ENCODE data around the gene TBC1D7. TPM values are rescaled to one million over a fixed set of nuclear protein-coding genes. Genes with fewer than 3 reads are reported as not detected.

TBC1D7 gene
- polyA plus RNA-seq, 2 of the 4 experiments (the other 2 are of a cell fraction): 34.6 to 55.9 TPM

DNA sequence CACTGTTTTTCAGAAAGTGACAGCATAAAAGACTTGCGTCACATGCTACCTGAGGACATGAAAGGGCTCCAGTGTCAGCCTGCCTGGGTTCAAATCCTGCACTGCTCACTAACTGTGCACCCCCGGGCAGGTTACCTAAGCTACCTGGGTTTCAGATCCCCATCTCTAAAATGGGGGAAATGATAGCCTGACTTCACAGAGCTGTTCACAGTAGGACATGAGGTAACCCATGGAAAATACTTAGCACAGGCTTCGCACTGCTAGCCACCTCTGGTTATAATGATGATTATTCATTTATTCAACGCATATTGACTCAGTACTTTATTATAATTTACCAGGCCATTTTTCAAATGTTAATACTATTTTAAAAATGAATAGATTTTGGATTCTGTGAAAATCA is 23.0 kb downstream of the TBC1D7 start:
- DNase-seq (ENCODE audit: low read depth in 1 of 2, low spot score in 1 of 2) (no peak), ATAC-seq (no peak)

GRCh38 chr6:13304580-13305260 is 23.6 kb downstream of the TBC1D7 start:
- ChIA-PET POLR2A (no interaction called here), CTCF (interaction anchor here (1.8 kb wide), 1 partner anchor 27 kb away, joined by 5 read pairs; no protein-coding TSS in a partner anchor)
- 95% methylated on average over 11 of the region's 11 CpGs for WGBS (ENCODE audit: missing lambda C conversion rate)
- DNase-seq (ENCODE audit: low read depth in 1 of 2, low spot score in 1 of 2) (no peak), FAIRE-seq (no peak), ATAC-seq (no peak)
- H3K4me2 ChIP-seq: peak overlapping the region; percentile 64; the same call in 1 of the 3 replicates
- no peak for TF ChIP-seq MAZ (IDR thresholded peaks at IDR 0.05; ENCODE audit: borderline replicate concordance, low read depth, low read length)
- no peak for TF ChIP-seq E2F6 (IDR thresholded peaks at IDR 0.05; ENCODE audit: borderline replicate concordance, low read depth)
- H3K4me1 ChIP-seq: peaks cover 79% of the 10 kb centered on the region
- no peak overlapping the region for H3K4me3 ChIP-seq
- peak overlapping the region; percentile 87 to 94 for H3K27ac ChIP-seq
- H3K9me3 ChIP-seq: no peaks in the 10 kb centered on the region

More for the DNA sequence above, 23.0 kb downstream of the TBC1D7 start:
- ChIA-PET CTCF (interaction anchor here (1.8 kb wide), 1 partner anchor 26 kb away, joined by 5 read pairs; no protein-coding TSS in a partner anchor), POLR2A (no interaction called here)
- Histone ChIP-seq H3K27ac (peak overlapping the region; percentile 87 to 94), H3K4me1 (peaks cover 85% of the 10 kb centered on the region), H3K4me3 (no peak overlapping the region), H3K4me2 (no peak overlapping the region; the same call in 2 of the 3 replicates), H3K9me3 (no peaks in the 10 kb centered on the region)
- TF ChIP-seq MAFK (IDR thresholded peaks at IDR 0.05; ENCODE audit: partially characterized antibody): no peak
- no peak for TF ChIP-seq CHD2 (IDR thresholded peaks at IDR 0.05; ENCODE audit: low read length, partially characterized antibody)
- no peak for TF ChIP-seq HDAC2 (IDR thresholded peaks at IDR 0.05)
- TF ChIP-seq RARB (CRISPR knock-in tag; IDR thresholded peaks at IDR 0.05): no peak
- TF ChIP-seq, protein P1, sequence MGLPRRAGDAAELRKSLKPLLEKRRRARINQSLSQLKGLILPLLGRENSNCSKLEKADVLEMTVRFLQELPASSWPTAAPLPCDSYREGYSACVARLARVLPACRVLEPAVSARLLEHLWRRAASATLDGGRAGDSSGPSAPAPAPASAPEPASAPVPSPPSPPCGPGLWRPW (IDR thresholded peaks at IDR 0.05): no peak
- no peak for TF ChIP-seq FOXS1 (CRISPR knock-in tag; IDR thresholded peaks at IDR 0.05)
- TF ChIP-seq HMGXB4 (CRISPR knock-in tag; IDR thresholded peaks at IDR 0.05; ENCODE audit: borderline replicate concordance): no peak
- TF ChIP-seq, protein P2, sequence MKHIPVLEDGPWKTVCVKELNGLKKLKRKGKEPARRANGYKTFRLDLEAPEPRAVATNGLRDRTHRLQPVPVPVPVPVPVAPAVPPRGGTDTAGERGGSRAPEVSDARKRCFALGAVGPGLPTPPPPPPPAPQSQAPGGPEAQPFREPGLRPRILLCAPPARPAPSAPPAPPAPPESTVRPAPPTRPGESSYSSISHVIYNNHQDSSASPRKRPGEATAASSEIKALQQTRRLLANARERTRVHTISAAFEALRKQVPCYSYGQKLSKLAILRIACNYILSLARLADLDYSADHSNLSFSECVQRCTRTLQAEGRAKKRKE (CRISPR knock-in tag; IDR thresholded peaks at IDR 0.05; ENCODE audit: low read depth): no peak
- no peak for TF ChIP-seq BCL3 (IDR thresholded peaks at IDR 0.05)
- TF ChIP-seq NFE2L2 (conservative IDR thresholded peaks at IDR 0.05; ENCODE audit: low read length): no peak
- TF ChIP-seq ZNF302 (CRISPR knock-in tag; IDR thresholded peaks at IDR 0.05): no peak
- TF ChIP-seq, protein P3, sequence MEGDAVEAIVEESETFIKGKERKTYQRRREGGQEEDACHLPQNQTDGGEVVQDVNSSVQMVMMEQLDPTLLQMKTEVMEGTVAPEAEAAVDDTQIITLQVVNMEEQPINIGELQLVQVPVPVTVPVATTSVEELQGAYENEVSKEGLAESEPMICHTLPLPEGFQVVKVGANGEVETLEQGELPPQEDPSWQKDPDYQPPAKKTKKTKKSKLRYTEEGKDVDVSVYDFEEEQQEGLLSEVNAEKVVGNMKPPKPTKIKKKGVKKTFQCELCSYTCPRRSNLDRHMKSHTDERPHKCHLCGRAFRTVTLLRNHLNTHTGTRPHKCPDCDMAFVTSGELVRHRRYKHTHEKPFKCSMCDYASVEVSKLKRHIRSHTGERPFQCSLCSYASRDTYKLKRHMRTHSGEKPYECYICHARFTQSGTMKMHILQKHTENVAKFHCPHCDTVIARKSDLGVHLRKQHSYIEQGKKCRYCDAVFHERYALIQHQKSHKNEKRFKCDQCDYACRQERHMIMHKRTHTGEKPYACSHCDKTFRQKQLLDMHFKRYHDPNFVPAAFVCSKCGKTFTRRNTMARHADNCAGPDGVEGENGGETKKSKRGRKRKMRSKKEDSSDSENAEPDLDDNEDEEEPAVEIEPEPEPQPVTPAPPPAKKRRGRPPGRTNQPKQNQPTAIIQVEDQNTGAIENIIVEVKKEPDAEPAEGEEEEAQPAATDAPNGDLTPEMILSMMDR (IDR thresholded peaks at IDR 0.05): no peak
- TF ChIP-seq ZFP36 (IDR thresholded peaks at IDR 0.05; ENCODE audit: borderline replicate concordance, partially characterized antibody): no peak
- no peak for TF ChIP-seq TP53 (CRISPR knock-in tag; IDR thresholded peaks at IDR 0.05)
- TF ChIP-seq HOXB13 (CRISPR knock-in tag; IDR thresholded peaks at IDR 0.05; ENCODE audit: low read depth): no peak
- TF ChIP-seq BHLHE40 (IDR thresholded peaks at IDR 0.05; ENCODE audit: low read depth, low read length): no peak
- FAIRE-seq: no peak
- 91% methylated on average over 4 of the region's 4 CpGs for WGBS (ENCODE audit: missing lambda C conversion rate)

All from A549 (cell line).